Measurements from ENCODE around the gene ASPHD2.

DNA sequence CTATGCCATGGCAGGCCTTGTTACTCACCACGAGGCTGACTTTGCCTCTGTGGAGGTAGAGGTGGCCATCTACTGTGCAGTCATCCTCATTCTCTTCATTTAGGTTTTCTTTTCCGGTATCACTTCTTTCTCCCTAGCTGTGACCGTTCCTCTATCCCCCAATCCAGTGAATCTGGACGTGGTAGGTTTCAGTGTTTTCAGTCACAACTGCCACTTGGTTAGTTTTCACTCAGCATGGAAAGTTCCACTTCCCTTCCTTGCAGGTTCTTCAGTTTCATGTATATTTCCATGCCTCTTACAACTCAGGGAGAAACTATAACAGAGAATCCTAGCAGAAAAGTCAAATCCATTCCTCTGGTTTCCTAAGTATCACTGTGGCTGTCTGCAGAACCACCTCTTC lies 52.6 kb downstream of the ASPHD2 start:
- TF ChIP-seq, protein P1, sequence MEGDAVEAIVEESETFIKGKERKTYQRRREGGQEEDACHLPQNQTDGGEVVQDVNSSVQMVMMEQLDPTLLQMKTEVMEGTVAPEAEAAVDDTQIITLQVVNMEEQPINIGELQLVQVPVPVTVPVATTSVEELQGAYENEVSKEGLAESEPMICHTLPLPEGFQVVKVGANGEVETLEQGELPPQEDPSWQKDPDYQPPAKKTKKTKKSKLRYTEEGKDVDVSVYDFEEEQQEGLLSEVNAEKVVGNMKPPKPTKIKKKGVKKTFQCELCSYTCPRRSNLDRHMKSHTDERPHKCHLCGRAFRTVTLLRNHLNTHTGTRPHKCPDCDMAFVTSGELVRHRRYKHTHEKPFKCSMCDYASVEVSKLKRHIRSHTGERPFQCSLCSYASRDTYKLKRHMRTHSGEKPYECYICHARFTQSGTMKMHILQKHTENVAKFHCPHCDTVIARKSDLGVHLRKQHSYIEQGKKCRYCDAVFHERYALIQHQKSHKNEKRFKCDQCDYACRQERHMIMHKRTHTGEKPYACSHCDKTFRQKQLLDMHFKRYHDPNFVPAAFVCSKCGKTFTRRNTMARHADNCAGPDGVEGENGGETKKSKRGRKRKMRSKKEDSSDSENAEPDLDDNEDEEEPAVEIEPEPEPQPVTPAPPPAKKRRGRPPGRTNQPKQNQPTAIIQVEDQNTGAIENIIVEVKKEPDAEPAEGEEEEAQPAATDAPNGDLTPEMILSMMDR (IDR thresholded peaks at IDR 0.05): no peak
- no peak for TF ChIP-seq POLR2A (IDR thresholded peaks at IDR 0.05)
